ENCODE measurements around the gene SH3BP4. TPM values are rescaled to one million over a fixed set of nuclear protein-coding genes. Genes with fewer than 3 reads are reported as not detected.

SH3BP4 gene
- total RNA-seq, 1 donor from 2014 or later: 51.9 TPM

GRCh38 chr2:234979204-234980167 is 27.7 kb downstream of the SH3BP4 start:
- Mint-ChIP-seq H3K36me3 (ENCODE audit: low read depth) (peaks cover 6% of the 10 kb centered on the region), H3K4me1 (ENCODE audit: low read depth) (peaks cover 74% of the 10 kb centered on the region), H3K9me3 (ENCODE audit: low read depth) (peaks cover 3% of the 10 kb centered on the region), H3K4me3 (ENCODE audit: unreplicated experiment) (no peak overlapping the region), H3K27ac (ENCODE audit: unreplicated experiment) (peak overlapping the region; percentile 96), H3K27me3 (ENCODE audit: low read depth) (no peaks in the 10 kb centered on the region)
- TF ChIP-seq CTCF (IDR thresholded peaks at IDR 0.05): no peak
- peak; percentile 42 for DNase-seq (ENCODE audit: low spot score)

GRCh38 chr2:234980451-234981187 is 28.8 kb downstream of the SH3BP4 start:
- H3K27ac Mint-ChIP-seq (ENCODE audit: unreplicated experiment): peak overlapping the region; percentile 96
- no peak for DNase-seq (ENCODE audit: low spot score)
- TF ChIP-seq CTCF (IDR thresholded peaks at IDR 0.05): no peak
- H3K4me3 Mint-ChIP-seq (ENCODE audit: unreplicated experiment): peak overlapping the region; percentile 57
- H3K9me3 Mint-ChIP-seq (ENCODE audit: low read depth): peaks cover 3% of the 10 kb centered on the region
- H3K4me1 Mint-ChIP-seq (ENCODE audit: low read depth): peaks cover 73% of the 10 kb centered on the region
- H3K36me3 Mint-ChIP-seq (ENCODE audit: low read depth): peaks cover 6% of the 10 kb centered on the region
- no peaks in the 10 kb centered on the region for H3K27me3 Mint-ChIP-seq (ENCODE audit: low read depth)

- no peaks in the 10 kb centered on the region for H3K27me3 Mint-ChIP-seq (ENCODE audit: low read depth)
- H3K4me3 Mint-ChIP-seq (ENCODE audit: unreplicated experiment): peak overlapping the region; percentile 57
- peaks cover 8% of the 10 kb centered on the region for H3K36me3 Mint-ChIP-seq (ENCODE audit: low read depth)
- peak overlapping the region; percentile 96 for H3K27ac Mint-ChIP-seq (ENCODE audit: unreplicated experiment)
- H3K4me1 Mint-ChIP-seq (ENCODE audit: low read depth): peaks cover 79% of the 10 kb centered on the region
- no peak for DNase-seq (ENCODE audit: low spot score)
- TF ChIP-seq CTCF (IDR thresholded peaks at IDR 0.05): peak; percentile 9
- H3K9me3 Mint-ChIP-seq (ENCODE audit: low read depth): peaks cover 3% of the 10 kb centered on the region
Observed at GRCh38 chr2:234981197-234982095, 29.6 kb downstream of the SH3BP4 start.

- no peaks in the 10 kb centered on the region for H3K27me3 Mint-ChIP-seq (ENCODE audit: low read depth)
- H3K4me1 Mint-ChIP-seq (ENCODE audit: low read depth): peaks cover 86% of the 10 kb centered on the region
- peaks cover 8% of the 10 kb centered on the region for H3K36me3 Mint-ChIP-seq (ENCODE audit: low read depth)
- H3K27ac Mint-ChIP-seq (ENCODE audit: unreplicated experiment): peak overlapping the region; percentile 96
- peaks cover 3% of the 10 kb centered on the region for H3K9me3 Mint-ChIP-seq (ENCODE audit: low read depth)
- no peak for TF ChIP-seq CTCF (IDR thresholded peaks at IDR 0.05)
- no peak for DNase-seq (ENCODE audit: low spot score)
- no peak overlapping the region for H3K4me3 Mint-ChIP-seq (ENCODE audit: unreplicated experiment)
Observed at GRCh38 chr2:234982096-234982834, 30.4 kb downstream of the SH3BP4 start.
